Activated CD8-positive, alpha-beta memory T cell treated with anti-CD3 and anti-CD28 coated beads for 48 hours (primary cell): ENCODE measurements around the gene SLITRK3.

Source experiments
- DNase-seq, 3 experiments: peaks; one replicate each; pipeline ENCODE4 v3.0.0-alpha.2; 2020; ENCODE audit warnings: low read depth in 2 of 3, low spot score in 2 of 3

SLITRK3 gene, protein sequence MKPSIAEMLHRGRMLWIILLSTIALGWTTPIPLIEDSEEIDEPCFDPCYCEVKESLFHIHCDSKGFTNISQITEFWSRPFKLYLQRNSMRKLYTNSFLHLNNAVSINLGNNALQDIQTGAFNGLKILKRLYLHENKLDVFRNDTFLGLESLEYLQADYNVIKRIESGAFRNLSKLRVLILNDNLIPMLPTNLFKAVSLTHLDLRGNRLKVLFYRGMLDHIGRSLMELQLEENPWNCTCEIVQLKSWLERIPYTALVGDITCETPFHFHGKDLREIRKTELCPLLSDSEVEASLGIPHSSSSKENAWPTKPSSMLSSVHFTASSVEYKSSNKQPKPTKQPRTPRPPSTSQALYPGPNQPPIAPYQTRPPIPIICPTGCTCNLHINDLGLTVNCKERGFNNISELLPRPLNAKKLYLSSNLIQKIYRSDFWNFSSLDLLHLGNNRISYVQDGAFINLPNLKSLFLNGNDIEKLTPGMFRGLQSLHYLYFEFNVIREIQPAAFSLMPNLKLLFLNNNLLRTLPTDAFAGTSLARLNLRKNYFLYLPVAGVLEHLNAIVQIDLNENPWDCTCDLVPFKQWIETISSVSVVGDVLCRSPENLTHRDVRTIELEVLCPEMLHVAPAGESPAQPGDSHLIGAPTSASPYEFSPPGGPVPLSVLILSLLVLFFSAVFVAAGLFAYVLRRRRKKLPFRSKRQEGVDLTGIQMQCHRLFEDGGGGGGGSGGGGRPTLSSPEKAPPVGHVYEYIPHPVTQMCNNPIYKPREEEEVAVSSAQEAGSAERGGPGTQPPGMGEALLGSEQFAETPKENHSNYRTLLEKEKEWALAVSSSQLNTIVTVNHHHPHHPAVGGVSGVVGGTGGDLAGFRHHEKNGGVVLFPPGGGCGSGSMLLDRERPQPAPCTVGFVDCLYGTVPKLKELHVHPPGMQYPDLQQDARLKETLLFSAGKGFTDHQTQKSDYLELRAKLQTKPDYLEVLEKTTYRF

DNA sequence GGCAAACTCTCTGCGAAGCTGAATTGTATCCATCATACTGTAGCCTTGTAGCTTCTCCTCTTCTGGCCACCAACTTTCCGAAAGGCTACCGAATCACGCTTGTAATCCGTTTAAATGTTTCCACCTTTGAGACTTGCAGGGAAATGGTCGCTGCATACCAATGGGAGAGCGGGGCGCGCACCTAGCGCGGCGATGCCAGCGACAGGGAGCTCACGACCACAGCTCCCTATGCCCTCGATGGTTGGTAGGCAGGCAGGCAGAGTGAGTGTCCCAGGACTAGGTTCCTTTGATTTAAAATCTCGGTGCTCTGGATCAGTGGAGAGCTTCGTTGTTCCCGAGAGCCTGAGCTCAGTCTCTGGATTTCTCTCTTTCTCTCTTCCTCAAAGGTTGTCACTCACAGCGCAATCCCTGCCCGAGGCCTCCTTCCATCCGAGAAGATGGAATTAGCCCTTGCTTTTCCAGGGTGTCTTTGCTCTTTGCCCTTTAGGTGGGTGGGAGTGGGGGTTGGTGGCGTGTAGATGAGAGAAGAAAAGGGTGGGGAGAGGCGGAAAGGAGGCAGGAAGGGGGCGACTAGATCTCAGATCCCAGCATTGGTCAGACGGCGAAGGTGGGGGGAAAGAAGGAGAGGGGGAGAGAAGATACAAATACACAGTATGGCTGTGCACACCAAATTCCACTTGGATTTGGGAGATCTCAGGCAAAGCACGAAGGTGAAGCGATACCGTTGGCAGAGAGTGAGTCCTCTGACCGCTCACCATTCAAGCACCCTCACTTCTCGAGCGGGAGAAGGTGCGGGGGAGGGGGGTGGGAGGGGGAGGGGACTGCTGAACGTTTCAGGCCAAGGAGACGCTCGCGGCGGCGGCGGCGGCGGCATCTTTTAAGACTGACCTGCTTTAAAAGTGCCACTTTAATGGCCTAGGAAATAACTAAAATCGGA lies at the start of gene SLITRK3:
SLITRK3 (minus strand) TSS at position 745 of the 937 bp plus-strand sequence. CDS start 5,554 bp downstream, outside the sequence.
- no peak for DNase-seq

DNA sequence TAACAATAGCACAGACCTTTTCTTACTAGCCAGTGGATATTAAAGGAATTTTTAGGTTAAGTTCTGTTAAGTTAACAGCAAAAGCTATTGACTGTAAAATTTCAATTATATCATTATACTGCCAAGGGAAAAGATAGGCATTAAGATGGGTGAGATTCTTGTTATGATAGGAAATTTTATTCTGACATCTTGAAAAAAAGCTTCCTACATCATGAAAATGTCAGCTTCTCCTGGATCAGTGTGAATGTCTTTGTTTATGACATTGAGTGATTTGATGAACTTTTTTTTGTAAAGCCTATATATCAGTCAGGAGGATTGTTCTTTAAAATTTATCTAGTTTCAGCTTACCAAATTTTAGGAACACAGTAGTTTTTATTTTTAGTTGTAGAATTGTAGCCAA lies 47.4 kb upstream of the SLITRK3 start:
- DNase-seq, result no peak

DNA sequence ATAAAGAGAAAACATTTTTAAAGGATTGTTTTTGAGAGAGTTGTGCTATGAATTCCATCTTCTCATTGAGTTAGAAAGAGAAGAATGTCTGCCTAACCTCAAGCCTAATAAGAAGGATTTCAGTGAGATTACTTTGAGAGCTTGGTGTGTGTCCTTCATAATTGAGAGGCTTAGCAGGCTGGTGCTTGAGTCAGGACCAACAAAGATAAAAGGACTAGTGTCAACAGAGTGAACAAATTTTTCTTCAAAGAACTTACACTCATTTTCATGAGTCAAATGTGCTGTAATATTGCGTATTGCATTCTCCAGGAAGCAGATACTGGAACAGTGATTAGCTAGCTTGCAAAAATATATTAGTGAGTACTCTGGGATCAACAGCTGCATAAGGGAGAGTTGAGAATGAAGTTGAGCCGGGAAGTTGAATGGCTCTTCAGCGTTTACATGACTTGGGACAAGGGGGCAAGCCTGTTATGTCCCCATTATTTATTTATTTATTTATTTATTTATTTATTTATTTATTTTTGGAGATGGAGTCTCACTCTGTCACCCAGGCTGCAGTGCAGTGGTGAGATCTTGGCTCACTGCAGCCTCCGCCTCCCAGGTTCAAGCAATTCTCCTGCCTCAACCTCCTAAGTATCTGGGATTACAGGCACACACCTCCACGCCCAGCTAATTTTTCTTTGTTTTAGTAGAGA lies 37.5 kb upstream of the SLITRK3 start:
- no peak for DNase-seq

DNA sequence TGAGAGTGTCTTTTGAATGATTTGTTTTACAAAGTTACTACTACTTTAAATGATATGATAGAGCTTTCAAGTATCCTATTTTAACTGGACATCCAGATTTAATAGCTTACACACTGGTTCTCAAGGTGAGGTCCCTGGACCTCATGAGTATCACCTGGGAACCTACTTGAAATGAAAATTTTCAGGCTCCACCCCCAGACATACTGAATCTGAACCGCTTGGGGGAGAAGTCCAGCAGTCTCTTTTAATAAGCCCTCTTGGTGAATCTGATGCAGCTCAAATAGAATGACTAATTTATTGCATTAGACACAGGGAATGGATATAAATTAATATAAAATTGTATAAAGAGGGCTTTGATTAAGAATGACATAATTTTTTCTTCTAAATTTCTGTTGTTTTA lies 29.4 kb upstream of the SLITRK3 start:
- no peak for DNase-seq

DNA sequence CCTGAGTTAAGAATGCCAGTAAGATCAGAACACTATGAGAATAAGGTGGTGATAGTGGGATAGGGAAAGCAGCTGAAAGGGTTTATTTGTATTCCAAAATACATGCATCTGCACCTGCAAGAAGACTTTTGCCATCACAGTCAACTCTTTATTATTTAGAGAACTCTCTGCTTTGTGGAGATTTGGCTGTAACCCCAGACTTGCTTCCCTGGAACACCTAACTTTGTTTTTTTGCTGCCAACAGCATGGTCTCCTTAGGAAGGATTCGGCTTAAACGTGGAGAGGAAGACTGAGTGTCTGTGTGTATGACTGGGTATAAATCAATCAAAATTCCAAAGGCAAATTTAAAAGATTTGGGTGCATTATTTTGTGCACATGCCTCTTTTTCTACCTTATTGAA lies 21.6 kb upstream of the SLITRK3 start:
- DNase-seq, result no peak

DNA sequence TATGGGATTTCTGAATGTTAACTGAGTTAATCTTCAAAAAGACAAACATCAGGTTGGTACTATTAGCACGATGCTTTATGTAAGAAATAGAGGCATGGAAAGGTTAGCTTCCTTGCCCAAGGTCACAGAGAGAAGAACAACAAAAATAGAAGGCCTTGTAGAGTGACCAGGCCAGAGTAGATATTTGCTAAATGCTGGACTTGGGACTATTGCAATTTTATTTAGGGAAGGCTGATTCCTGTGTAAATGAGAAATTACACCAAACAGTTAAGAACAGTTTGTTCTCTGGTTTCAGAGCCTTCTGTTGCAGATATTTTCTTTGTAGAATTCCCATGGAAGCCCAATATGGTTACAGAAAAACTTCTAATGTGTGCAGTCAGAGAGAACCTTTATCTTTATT lies 16.4 kb upstream of the SLITRK3 start:
- no peak for DNase-seq

DNA sequence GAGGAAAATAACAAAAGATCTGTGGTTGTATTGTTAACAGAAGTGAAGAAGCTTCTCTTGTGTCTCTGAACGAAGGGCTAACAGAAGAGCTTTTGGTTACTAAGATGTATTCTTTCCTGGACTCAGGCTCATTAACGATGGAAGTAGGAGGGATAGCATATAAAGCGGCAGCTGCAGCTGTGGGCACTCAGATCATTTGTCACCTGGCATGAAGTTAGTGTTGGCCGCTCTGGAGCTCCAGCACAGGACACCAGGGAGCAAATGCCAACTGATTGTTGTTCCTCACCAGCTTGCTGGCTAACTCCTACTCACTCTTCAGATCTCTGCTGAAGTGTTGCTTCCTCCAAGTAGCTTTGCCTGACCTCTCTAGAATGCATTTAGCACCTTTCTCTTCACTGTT lies 15.5 kb upstream of the SLITRK3 start:
- DNase-seq, result no peak

DNA sequence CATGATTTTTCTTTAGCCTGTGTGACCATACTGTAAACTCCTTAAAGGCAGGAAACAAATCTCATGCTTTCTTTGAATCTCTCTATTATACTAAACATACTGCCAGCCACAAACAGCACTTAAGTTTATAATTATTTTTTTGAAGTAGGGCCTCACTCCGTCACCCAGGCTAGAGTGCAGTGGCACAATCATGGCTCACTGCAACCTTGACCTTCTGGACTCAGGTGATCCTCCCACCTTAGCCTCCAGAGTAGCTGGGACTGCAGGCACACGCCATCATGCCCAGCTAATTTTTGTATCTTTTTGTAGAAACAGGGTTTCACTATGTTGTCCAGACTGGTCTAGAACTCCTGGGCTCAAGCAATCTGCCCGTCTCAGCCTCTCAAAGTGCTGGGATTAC lies 14.5 kb upstream of the SLITRK3 start:
- DNase-seq, result no peak

DNA sequence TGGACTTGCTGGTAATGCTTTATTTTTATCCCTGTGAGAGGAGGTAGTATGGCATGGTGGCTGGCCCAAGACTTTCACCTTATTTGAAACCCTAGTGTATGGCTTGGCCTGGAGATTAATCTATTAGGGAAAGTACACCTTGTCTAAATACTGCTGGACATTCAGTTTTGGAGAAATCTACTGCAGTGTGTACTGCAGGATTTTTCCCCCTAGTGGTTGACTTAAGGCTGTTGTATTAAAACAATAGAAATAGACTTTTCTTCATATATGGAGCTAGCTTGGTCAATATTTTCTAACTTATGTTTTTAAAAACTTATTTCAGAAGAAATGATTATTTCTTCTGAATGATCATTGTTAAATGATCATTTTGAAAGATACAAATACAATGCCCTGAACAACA lies 13.9 kb upstream of the SLITRK3 start:
- no peak for DNase-seq

DNA sequence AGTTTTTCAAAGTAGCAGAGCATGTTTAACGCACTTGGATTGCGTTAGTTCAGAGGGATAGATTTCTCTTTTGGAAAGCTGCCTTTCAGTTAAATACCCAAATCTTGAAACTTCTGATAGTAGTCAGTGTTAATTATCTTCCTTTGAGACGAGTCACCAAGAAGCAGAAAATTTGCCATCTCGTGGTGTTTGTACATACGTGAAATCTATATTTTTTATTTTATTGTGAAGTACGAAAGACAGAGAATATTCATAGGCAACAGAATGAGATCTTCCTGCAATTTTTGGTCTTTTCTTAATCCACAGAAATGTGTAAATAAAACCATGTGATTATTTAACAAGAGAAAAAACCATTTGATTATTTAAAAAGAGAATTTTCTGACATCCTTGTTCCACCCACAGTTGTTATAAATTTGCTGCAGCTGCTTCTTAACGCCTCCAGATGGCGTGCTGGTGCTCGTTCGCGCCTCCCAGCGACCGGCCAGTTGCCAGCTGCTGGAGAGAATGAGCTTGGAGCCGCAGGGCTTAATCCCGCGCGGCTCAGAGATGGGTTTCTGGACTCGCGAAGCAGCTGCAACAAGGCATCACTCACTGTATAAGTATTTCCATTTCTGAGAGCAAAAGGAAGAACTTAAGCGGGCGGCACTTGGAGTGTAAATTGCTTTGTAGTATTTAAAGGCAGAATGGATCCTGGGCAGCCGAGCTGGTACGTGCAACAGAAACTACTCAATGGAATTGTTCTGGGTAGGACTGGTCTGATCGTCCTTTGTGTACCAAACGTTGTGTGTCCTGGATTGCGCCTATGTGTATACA lies 10.5 kb upstream of the SLITRK3 start:
- no peak for DNase-seq

DNA sequence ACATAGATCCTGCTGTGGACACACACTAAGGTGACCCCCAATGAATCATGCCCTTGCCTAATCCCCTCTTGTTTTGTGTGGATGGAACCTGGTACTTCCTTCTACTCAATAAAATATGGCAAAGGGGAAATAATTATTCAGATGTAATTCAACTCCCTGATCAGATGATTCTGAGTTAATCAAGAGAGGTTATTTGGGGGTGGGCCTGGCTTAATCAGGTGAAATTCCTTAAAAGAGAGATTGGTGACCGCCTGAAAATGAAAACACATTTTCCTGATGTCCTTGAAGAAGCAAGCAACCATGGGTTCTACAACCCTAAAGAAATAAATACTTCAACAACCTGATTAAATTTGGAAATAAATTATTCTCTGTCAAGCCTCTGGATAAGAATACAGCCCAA lies 8.3 kb upstream of the SLITRK3 start:
- no peak for DNase-seq

DNA sequence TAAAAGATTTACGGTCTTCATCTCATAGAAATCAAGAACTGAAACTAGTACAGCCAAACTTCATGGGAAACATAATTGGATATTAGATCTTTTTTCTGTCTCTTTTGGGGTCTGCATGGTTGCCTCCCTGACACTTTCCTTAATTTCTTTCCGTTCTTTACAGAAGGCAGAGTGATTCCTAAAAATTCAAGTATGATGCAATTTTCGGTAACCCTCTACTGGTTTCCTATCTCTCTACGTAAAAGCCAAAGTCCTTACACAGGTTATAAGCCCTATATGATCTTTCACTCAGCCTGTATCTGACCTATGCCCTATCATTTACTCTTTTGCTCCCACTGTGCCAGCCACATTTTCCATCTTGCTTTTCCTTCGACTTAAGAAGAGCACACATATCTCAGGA lies 6.8 kb upstream of the SLITRK3 start:
- DNase-seq, result no peak

DNA sequence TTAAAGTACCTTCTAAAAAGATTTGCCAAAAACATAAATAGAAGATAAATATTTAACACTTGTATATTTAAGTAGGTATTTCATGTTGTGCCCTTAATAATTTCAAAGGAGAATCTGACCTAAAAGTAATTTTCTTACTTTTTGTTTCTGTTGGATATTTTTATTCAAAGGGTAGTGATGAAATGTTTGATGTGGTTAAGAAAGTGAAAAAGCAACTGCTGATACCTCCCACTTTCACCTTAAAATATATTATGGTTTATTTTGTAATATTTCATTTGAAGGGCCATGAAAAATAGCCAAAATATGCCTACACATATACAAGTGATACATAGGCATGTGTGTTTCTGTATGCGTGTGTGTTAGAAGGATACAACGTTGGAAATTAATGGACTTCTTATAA lies 5.8 kb upstream of the SLITRK3 start:
- DNase-seq, result no peak

DNA sequence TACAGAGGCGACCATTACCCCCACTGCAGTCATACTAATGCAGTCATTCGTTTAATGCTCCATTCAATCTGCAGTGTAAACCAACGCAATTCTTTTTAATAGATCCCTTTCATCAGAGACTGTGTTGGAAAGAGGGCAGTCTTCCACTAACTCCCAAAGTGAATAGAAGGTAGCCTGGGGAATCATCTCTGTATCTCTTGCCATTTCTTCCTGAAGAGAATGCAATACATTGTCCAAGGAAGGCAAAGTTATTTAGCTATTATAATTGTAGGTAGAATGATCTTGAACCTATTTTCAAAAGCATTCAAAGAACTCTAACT lies 1.3 kb upstream of the SLITRK3 start:
- no peak for DNase-seq

DNA sequence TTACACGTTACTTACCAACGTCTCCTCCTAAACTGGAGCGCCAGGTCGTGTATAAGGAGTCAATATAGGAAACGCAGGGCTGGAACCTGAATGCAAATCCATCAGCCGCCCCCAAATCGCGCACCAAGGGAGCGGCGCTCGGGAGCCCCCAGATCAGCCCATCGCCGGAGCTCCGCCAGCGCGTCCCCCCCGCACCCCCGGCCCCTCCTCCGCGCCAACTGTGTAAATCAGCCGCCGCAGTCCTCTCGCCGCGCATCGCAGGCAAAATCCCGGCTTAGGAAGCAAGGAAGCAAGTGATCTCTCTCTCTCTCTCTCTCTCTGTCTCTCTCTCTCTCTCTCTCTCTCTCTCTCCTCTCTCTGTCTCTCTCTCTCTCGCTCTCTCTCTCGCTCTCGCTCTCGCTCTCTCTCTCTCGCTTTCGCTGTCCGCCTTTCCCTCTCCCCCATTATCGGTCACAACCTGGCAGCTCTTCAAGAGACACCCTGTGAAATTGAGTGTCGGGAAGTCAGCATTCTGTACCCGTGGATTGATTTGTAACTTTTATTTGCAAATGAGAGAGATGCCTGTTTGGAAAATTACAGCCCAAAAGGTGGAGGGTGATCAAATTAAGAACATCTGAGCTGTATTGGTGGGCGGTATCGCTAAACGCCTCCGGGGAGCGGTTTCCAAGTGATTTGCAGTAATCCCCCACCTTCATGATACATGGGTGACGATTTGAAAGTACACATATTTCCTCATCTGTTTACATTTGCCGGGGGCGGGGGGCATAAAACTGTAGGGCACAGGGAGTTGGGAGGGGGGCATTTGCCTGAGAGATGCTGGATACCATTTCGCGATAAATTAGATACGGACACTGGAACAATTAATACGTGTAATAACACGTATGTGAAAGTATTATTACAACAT lies 645 bp upstream of the SLITRK3 start:
- no peak for DNase-seq

DNA sequence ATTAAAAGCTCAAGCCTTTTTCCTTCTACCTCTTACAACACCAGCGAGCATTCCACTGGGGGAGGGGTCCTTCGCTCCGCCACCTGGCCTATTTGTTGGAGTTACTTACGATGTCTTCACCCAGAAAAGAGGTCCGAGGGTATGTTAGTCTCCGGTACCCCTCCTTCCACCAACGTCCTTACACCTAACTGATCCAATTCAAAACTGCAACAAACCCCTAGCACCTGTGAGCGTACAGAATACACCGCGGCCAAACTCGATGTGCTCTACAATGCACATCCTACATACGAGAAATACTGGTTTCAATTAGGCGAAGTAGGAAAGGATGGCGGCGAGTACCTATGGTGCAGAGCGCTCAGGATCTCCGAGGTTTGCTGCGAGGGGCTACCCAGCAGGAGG lies 944 bp downstream of the SLITRK3 start:
- no peak for DNase-seq

DNA sequence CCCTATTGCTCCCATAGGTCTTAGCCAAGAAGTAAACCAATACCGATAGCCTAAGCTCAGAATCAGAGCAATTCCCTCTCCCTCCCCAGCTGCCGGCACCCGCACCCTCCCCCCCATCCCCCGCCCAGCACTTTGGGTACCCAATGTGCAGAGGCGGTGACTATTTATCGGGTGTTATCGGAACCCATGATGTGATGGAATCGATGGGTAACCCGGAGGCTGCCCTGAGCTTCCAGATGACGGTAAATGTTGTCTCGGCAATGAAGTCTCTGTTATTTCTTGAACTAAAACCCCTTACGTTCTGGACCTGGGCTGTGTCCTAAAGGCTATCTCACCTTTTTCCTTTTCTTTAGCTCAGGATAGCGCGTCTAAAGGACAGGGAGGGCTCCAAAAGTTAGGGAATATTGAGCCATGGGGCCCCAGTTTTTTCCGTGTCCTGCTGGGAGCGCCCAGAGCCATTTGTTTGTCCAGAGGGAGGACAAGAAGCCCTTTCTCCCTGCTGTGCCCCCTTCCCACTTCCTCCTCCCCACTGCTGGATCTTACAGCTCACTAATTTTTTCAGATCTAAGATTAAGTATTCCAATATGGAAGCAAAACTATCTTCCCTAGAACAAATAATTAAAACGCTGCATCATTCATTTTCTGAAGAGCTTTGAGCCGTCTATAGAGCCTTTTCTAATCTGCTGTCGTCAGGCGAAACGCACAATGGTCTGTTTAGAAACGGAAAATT lies 1.5 kb downstream of the SLITRK3 start:
- DNase-seq, result no peak
